Transverse colon (tissue), 4 donors: ENCODE data around the gene PIEZO1.

ENCODE experiments used
- EP300 ChIP-seq: sonication (generic); formaldehyde crosslinking; IDR thresholded peaks from one replicate; pipeline ENCODE4 v1.6.1; 2017; ENCODE audit warnings: antibody characterized with exemption, low read depth
- POLR2A ChIP-seq: fragments of 450-650 bp; IDR thresholded peaks from one replicate; pipeline ENCODE4 v1.6.1; 2016; ENCODE audit warnings: antibody characterized with exemption, mild to moderate bottlenecking, moderate library complexity
- POLR2AphosphoS5 ChIP-seq, 3 donors: sonication (generic); formaldehyde crosslinking; IDR thresholded peaks; one replicate each; pipeline ENCODE4 v1.6.1; 2016; ENCODE audit warnings: antibody characterized with exemption in 3 of 3
- TF ChIP-seq, protein P1 (sequence below), 5 experiments: fragments of 200-600 bp in 3 of 5; fragments of 450-650 bp in 2 of 5; sonication (generic) in 3 of 5; IDR thresholded peaks; 1 replicate in 2 of 5; 2 replicates in 3 of 5; pipeline ENCODE4 v1.5.1; 2016 to 2017; ENCODE audit warnings: antibody characterized with exemption in 5 of 5, inconsistent platforms in 3 of 5, mild to moderate bottlenecking in 2 of 5, moderate library complexity in 1 of 5

- TF ChIP-seq, protein P1, sequence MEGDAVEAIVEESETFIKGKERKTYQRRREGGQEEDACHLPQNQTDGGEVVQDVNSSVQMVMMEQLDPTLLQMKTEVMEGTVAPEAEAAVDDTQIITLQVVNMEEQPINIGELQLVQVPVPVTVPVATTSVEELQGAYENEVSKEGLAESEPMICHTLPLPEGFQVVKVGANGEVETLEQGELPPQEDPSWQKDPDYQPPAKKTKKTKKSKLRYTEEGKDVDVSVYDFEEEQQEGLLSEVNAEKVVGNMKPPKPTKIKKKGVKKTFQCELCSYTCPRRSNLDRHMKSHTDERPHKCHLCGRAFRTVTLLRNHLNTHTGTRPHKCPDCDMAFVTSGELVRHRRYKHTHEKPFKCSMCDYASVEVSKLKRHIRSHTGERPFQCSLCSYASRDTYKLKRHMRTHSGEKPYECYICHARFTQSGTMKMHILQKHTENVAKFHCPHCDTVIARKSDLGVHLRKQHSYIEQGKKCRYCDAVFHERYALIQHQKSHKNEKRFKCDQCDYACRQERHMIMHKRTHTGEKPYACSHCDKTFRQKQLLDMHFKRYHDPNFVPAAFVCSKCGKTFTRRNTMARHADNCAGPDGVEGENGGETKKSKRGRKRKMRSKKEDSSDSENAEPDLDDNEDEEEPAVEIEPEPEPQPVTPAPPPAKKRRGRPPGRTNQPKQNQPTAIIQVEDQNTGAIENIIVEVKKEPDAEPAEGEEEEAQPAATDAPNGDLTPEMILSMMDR (IDR thresholded peaks at IDR 0.05): no peak
- no peak for TF ChIP-seq POLR2A
- no peak for TF ChIP-seq EP300
- TF ChIP-seq POLR2AphosphoS5 (IDR thresholded peaks at IDR 0.05): no peak
Observed at GRCh38 chr16:88713054-88713453, 72.0 kb downstream of the PIEZO1 start.
